GM21447 (cell line): ENCODE results near the gene SLC38A10.
"Not testable (repeated sequence)": the region's sequence is repeated elsewhere in the genome, so short reads cannot be mapped to it uniquely, and the experiment has no call there.

Source experiments
- ATAC-seq: cut with Tn5 transposase; IDR thresholded peaks from one replicate; pipeline ENCODE4 v1.9.1; 2021; ENCODE audit not compliant: unreplicated experiment

SLC38A10 gene

DNA sequence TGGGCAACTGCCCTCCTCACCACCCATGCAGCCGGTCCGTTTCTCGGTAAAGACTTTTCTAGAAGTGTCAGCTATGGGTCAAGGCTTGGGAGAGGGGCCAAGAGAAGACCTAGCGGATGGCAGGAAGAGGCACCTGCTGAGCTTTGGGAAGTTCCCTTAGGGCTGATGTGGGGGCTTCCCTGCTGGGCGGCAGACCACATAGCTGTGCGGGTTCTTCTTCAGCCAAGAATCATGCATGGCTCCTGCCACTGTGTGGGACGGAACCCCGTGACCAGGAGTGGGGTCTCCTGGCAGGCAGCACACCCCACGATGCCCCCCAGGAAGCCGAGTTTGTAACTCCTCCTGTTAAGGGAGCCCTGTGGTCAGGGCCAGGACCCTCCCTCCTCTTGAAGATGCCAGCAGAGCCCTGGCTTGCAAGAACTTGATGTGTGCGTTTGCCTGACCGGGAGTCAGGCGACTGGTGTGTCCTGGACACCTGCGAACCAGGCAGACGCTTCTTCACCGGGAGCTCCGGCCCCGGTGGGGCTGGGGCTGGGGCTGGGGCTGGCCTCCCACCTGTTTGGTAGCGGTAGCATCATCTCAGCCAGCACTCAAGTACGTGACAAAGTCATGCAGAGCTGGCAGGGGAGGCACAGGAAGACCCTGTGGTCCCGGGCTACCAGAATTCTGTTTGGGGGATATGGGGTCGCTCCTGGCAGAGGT is 17.7 kb upstream of the SLC38A10 start:
- no peak for ATAC-seq

- ATAC-seq, result no peak
These were observed 16.8 kb upstream of the SLC38A10 start for GRCh38 chr17:81311946-81312345.

DNA sequence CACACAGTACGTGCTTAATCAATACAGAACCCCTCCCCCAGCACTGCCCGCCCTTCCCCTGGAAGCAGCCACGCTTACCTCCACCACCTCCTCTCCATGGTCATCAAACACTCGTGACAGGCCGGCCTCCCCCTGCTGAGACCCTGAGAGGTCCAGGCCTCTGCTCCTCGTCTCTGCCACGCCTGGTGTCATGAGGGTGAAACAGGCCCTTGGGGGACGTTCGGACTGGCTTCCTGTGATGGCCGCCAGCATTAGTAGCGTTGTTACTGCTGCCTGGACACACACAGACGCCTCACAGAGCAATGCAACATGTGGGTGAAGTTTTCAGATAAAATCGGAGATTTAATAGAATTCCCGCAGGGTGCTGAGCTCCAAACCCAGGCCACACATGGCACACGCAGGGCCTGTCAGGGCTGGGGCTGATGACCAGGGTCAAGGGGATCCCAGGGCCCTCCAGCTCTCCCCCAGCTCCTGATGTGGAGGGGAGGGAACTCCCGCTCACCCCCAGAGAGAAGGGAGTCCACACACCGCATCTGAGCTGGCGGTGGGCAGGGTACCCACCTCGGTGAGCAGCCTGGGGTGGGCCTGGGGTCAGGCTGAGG is 15.9 kb upstream of the SLC38A10 start:
- no peak for ATAC-seq

- ATAC-seq, result no peak
These were observed 15.0 kb upstream of the SLC38A10 start for GRCh38 chr17:81309859-81310839.

DNA sequence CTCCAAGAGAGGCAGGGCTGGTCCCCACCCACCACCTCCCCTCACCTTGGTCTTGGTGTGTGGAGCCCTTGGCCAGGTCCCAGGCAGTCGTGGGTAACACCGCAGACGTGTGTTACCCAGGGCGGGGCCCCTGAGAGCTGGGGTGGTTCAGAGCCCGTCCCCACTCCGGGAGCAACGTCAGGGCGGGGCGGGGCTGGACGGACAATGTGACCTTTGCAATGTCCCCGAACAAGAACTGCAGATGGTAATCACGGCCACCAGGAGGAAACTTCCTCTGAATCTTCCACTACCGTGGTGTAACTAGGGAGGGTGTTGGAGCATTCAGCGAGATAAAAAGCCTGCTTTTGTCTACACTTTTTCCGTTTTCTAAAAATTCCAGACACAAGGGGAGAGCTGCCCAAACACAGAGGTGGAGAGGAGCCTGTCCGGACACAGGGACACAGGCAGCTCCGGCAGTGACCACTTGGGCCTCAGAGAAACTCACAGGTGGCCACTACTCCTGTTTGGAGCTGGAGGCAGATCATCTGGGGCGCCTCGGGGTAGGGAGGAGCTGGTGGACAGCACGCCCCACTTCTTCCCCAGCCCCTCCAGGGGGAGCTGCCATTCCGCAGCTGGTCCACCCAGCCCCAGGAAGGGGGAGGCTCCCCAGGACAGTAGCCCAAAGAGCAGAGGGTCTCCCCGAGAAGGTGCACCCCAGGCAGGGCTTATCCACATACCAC is 14.2 kb upstream of the SLC38A10 start:
- ATAC-seq, result no peak

GRCh38 chr17:81308784-81309139 is 13.7 kb upstream of the SLC38A10 start:
- not testable (repeated sequence) for ATAC-seq

DNA sequence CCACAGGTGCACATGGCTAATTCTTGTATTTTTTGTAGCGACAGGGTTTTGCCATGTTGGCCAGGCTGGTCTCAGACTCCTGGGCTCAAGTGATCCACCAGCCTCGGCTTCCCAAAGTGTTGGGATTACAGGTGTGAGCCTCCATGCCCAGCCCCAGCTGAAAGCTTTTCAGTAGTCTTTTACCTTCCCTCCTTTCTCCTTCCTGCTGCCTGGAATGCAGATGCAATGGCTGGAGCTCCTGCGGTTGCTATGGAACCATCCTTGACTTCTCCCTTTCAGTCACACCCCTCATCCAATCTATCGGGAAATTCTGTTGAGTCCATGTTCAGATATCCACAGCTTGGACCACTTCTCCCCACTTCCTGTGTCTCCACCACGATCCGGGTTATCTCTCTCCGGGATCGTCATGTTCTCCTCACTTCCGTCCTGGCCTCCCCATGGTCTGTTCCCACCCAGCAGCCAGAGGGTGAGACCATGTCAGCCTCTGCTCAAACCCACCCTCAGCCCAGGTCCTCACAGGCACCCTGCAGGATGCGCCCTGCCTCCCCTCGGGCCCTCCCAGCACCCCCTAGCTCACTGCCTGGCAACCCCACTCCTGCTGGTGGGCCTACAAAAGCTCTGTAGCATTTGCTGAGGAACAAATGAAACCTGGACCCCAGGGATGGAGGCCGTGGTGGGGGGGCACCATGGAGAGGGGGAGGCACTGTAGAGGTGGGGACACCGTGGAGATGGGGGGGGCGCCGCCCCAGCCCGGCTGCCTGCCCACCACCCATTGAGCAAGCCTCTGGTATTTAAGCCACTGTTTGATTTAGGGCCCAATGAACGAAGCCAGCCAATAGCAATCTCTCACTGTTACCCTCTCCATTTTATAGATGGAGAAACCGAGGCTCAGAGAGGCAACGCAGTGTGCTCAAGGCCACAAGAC is 12.8 kb upstream of the SLC38A10 start:
- no peak for ATAC-seq

- no peak for ATAC-seq
These were observed 11.9 kb upstream of the SLC38A10 start for GRCh38 chr17:81306898-81307510.

GRCh38 chr17:81306491-81306890 is 11.4 kb upstream of the SLC38A10 start:
- no peak for ATAC-seq

- ATAC-seq, result no peak
These were observed 10.0 kb upstream of the SLC38A10 start for GRCh38 chr17:81305051-81305630.

GRCh38 chr17:81304196-81305015 is 9.3 kb upstream of the SLC38A10 start:
- no peak for ATAC-seq

GRCh38 chr17:81303385-81303784 is 8.3 kb upstream of the SLC38A10 start:
- no peak for ATAC-seq

DNA sequence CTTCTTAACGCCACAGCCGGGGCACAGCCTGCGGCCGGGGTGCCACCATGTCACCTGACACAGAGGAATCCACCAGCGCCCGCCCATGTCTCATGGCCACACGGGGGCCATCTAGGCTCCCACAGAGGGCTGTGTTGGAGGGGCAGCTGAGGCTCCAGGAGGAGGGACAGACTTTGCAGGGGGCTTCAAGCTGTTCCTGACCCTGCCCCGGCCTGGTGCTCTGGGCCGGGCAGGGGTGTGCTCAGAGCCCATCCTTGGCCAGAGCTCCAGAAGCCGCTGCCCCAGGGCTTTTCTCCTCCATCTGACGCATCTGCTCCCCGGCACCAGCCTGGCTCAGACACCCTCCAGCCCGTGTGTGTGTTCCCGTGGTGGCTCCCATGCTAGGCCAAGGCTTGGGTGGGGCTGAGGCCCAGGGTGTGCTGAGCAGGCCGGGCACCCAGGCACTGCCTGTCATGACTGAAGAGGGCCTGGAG is 7.8 kb upstream of the SLC38A10 start:
- ATAC-seq, result no peak

GRCh38 chr17:81302324-81302723 is 7.2 kb upstream of the SLC38A10 start:
- ATAC-seq, result no peak

DNA sequence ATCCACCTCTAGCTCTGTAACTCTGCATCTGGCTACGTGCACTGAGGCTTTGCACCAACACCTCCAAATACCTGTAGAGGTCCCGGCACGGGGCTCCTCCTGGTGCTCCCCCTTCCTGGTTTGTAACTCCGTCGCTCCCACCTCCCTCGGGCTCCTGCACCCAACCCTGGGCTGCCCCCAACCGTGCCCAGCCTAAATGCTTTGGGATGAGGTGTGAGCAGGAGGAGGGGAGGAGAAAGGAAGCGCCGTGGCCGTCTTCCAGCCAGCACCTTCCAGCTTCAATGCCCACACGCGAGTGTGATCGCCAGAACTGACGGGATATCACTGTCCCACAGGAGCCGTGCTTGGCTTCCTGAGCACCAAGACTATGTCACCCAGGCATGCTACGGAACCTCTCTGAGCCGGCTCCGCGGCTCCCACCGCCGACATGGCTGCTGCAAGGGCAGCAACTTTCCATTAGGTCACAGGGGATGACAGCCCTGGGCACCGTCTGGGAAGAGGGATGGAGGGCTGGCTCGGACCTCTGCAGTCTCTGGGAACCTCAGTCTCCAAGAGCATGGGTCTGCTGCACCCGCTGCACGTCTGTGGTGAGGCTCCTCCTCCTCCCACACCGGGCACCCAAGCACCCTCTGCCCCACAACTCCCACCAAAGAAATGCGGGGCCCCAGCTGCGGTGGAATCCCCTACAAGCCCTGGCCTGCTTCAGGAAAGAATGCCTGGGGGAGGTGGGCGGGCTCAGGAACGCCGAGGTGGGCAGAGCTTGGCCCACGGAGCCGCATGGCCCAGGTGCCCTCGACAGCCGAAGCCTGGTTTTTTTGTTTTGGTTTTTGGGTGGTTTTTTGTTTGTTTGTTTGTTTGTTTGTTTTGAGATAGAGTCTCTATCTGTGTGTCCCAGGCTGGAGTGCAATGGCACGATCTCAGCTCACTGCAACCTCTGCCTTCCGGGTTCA is 6.4 kb upstream of the SLC38A10 start:
- no peak for ATAC-seq

DNA sequence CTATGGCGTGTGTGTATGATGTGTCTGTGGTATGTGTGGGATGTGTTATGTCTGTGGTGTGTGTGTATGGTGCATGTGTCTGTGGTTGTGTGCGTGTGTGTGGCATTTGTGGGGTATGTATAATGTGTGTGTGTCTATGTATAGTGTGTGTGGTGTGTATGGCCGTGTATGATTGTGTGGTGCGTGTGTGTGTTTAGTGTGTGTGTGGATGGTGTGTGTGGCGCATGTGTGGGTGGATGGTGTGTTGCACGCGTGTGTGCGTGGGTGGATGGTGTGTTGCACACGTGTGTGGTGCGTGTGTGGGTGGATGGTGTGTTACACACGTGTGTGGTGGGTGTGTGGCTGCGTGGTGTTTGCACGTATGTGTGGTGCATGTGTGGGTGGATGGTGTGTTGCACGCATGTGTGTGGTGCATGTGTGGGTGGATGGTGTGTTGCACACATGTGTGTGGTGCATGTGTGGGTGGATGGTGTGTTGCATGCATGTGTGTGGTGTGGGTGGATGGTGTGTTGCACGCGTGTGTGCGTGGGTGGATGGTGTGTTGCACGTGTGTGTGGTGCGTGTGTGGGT is 5.6 kb upstream of the SLC38A10 start:
- ATAC-seq, result no peak
